T-cell (primary cell): ENCODE data around the gene MIOX. TPM values are rescaled to one million over a fixed set of nuclear protein-coding genes. Genes with fewer than 3 reads are reported as not detected.
A peak's percentile ranks its signal among the peaks of the same experiment; 100 is the strongest.

ENCODE experiments used
- ATAC-seq, 4 experiments: fragments of 200-7000 bp in 3 of 4; fragments of 150-1000 bp in 1 of 4; cut with Tn5 transposase; replicated peaks in 1 of 4; 1 replicate in 3 of 4; 2 replicates in 1 of 4; pipeline ENCODE4 v1.10.0; 2021; ENCODE audit warnings: moderate library complexity in 3 of 4, mild to moderate bottlenecking in 2 of 4, moderate number of reproducible peaks in 1 of 4
- CTCF ChIA-PET, 2 donors: fragments of 300-600 bp; sonication (Branson Sonifier 250); formaldehyde crosslinking; loops; one replicate each; lab custom pipeline; 2022; ENCODE audit warnings: antibody characterized with exemption in 2 of 2; lab: Charles Lee
- POLR2A ChIA-PET, 2 donors: fragments of 300-600 bp; sonication (Branson Sonifier 250); formaldehyde crosslinking; loops; one replicate each; lab custom pipeline; 2022; ENCODE audit warnings: antibody characterized with exemption in 2 of 2; lab: Charles Lee
- DNase-seq, 35 experiments: peaks; one replicate each; pipeline versions ENCODE4 v3.0.0 to v3.0.0-alpha.2; 2013 to 2023
- H3K27ac ChIP-seq: one replicate; pipeline ENCODE4 v1.5.1; 2013; ENCODE audit warnings: low read length
- H3K27me3 ChIP-seq, 2 experiments: replicated peaks in 1 of 2; 1 replicate in 1 of 2; 2 replicates in 1 of 2; pipeline versions ENCODE4 v1.6.1 to v1.7.0; 2013; ENCODE audit warnings: low read length in 1 of 2, mixed read lengths in 1 of 2; ENCODE audit not compliant: control insufficient read depth in 2 of 2, insufficient read depth in 2 of 2; ENCODE audit errors: extremely low read depth in 1 of 2
- H3K36me3 ChIP-seq, 2 donors: 1 replicate in 1 of 2; 2 replicates in 1 of 2; pipeline versions ENCODE4 v1.6.1 to v1.7.0; 2013; ENCODE audit warnings: low read length in 1 of 2; ENCODE audit not compliant: control insufficient read depth in 2 of 2, insufficient read depth in 1 of 2; ENCODE audit errors: extremely low read depth in 1 of 2
- H3K4me1 ChIP-seq, 2 experiments: 1 replicate in 1 of 2; 2 replicates in 1 of 2; pipeline versions ENCODE4 v1.6.1 to v1.7.0; 2013; ENCODE audit warnings: low read length in 2 of 2, mixed read lengths in 1 of 2; ENCODE audit not compliant: insufficient read depth in 2 of 2, control insufficient read depth in 1 of 2; ENCODE audit errors: extremely low read depth in 1 of 2
- H3K4me3 ChIP-seq, 2 donors: 1 replicate in 1 of 2; 2 replicates in 1 of 2; pipeline versions ENCODE4 v1.5.1 to v1.7.0; 2013; ENCODE audit warnings: mild to moderate bottlenecking in 2 of 2, low read length in 1 of 2, moderate library complexity in 1 of 2; ENCODE audit not compliant: control insufficient read depth in 1 of 2; ENCODE audit errors: extremely low read depth in 1 of 2
- H3K9me3 ChIP-seq: 2 replicates; pipeline ENCODE4 v1.7.0; 2013
- H3K27ac Mint-ChIP-seq, 2 donors: one replicate each; pipeline ENCODE4 v1.8.0; 2020 to 2021; ENCODE audit warnings: mild to moderate bottlenecking in 2 of 2, mixed read lengths in 2 of 2
- H3K27me3 Mint-ChIP-seq, 2 donors: one replicate each; pipeline ENCODE4 v1.8.0; 2021 to 2022; ENCODE audit warnings: mixed read lengths in 2 of 2
- H3K36me3 Mint-ChIP-seq: one replicate; pipeline ENCODE4 v1.8.0; 2021; ENCODE audit warnings: mixed read lengths
- H3K4me1 Mint-ChIP-seq, 3 donors: one replicate each; pipeline ENCODE4 v1.8.0; 2020 to 2022; ENCODE audit warnings: mixed read lengths in 3 of 3, mild to moderate bottlenecking in 1 of 3
- H3K4me3 Mint-ChIP-seq, 3 donors: one replicate each; pipeline ENCODE4 v1.8.0; 2020 to 2022; ENCODE audit warnings: mild to moderate bottlenecking in 3 of 3, mixed read lengths in 3 of 3, moderate library complexity in 3 of 3
- H3K9me3 Mint-ChIP-seq, 3 donors: one replicate each; pipeline ENCODE4 v1.8.0; 2020 to 2022; ENCODE audit warnings: mixed read lengths in 3 of 3
- WGBS: methylation state at CpG from one replicate; pipeline ENCODE4 v1.1.5; 2013; ENCODE audit warnings: missing lambda C conversion rate; ENCODE audit not compliant: insufficient coverage; 5-methylcytosine and 5-hydroxymethylcytosine counted together
- total RNA-seq, 35 experiments: library from RNA in 6 of 35; stranded (reverse) in 6 of 35; fragments of 120-200 nt in 1 of 35; gene quantifications; one replicate each; pipeline versions ENCODE4 v1.2.1 to v1.2.4 and lab custom pipeline; 2013 to 2026

Gene MIOX
- total RNA-seq, 5 donors from 2014 or later (not counting 1 experiment from before 2014, with no cell fraction given), result 0.36 to 0.70 (median 0.54) TPM; not detected in 1

- Mint-ChIP-seq H3K9me3 (no peaks in the 10 kb centered on the region), H3K4me1 (peaks cover 28 to 33% (median 29%) of the 10 kb centered on the region in 3 donors), H3K4me3 (peak within 1 kb of the TSS; percentile 83 to 87 (median 84)), H3K27ac (peak within 1 kb of the TSS; percentile 78 to 89), H3K27me3 (no peaks in the 10 kb centered on the region), H3K36me3 (peaks cover 3% of the 10 kb centered on the region)
- H3K4me3 ChIP-seq, result peak within 1 kb of the TSS; percentile 62 to 66
- H3K27me3 ChIP-seq, result peaks cover 0 to 2% of the 10 kb centered on the region in 2 experiments
- H3K27ac ChIP-seq, result peak within 1 kb of the TSS; percentile 93
- WGBS, result under 1% methylated on average over 74 of the region's 84 CpGs
- H3K36me3 ChIP-seq, result peaks cover 19 to 33% of the 10 kb centered on the region in 2 donors
- ATAC-seq, result peak; percentile 70 to 74 (median 74)
- H3K4me1 ChIP-seq, result peaks cover 6 to 49% of the 10 kb centered on the region in 2 experiments
- peak; percentile 93 to 99 (median 96) for DNase-seq
- POLR2A ChIA-PET, result interaction anchor here (0.6 to 1.8 kb wide), 8 partner anchors 14 to 93 kb away, joined by 3 to 21 read pairs (median 7); partner anchors contain the start of genes LMF2 (in 2 of the 2), NCAPH2 (in 2 of the 2) and SYCE3 (in 1 of the 2)
- no peaks in the 10 kb centered on the region for H3K9me3 ChIP-seq
- CTCF ChIA-PET, result interaction anchor here (0.6 to 2.4 kb wide), 29 partner anchors 9 to 563 kb away, joined by 3 to 70 read pairs (median 5); partner anchors contain the start of genes CHKB (in 1 of the 2), HDAC10 (in 1 of the 2), KLHDC7B (in 1 of the 2) and LMF2 (in 1 of the 2)
Observed at GRCh38 chr22:50525104-50525857, 38.6 kb downstream of the MIOX start, which contains the start of gene SCO2. Gene SCO2, minus strand, starts transcription at chr22:50525598. Its CDS starts 1,187 bp downstream, at chr22:50524411.

- Histone ChIP-seq H3K36me3 (peaks cover 17 to 32% of the 10 kb centered on the region in 2 donors), H3K9me3 (no peaks in the 10 kb centered on the region), H3K4me3 (peak overlapping the region; percentile 62 to 66), H3K27ac (peak overlapping the region; percentile 44), H3K27me3 (peaks cover 0 to 4% of the 10 kb centered on the region in 2 experiments), H3K4me1 (peaks cover 8 to 54% of the 10 kb centered on the region in 2 experiments)
- peak overlapping the region; percentile 83 to 87 (median 84) for H3K4me3 Mint-ChIP-seq
- H3K4me1 Mint-ChIP-seq, result peaks cover 28 to 33% (median 29%) of the 10 kb centered on the region in 3 donors
- ATAC-seq, result no peak
- ChIA-PET POLR2A (interaction anchor here (0.6 to 1.8 kb wide), 8 partner anchors 14 to 93 kb away, joined by 3 to 21 read pairs (median 7); partner anchors contain the start of genes LMF2 (in 2 of the 2), NCAPH2 (in 2 of the 2) and SYCE3 (in 1 of the 2)), CTCF (interaction anchor here (0.6 to 2.4 kb wide), 27 partner anchors 10 to 563 kb away, joined by 3 to 70 read pairs (median 5); partner anchors contain the start of genes CHKB (in 1 of the 2), HDAC10 (in 1 of the 2), KLHDC7B (in 1 of the 2) and LMF2 (in 1 of the 2))
- no peaks in the 10 kb centered on the region for H3K9me3 Mint-ChIP-seq
- under 1% methylated on average over 26 of the region's 33 CpGs for WGBS
- no peaks in the 10 kb centered on the region for H3K27me3 Mint-ChIP-seq
- no peak for DNase-seq
- peaks cover 3% of the 10 kb centered on the region for H3K36me3 Mint-ChIP-seq
- H3K27ac Mint-ChIP-seq, result peak overlapping the region; percentile 61 to 78
Observed at GRCh38 chr22:50525858-50526107, 39.1 kb downstream of the MIOX start.

GRCh38 chr22:50526108-50526833, 39.6 kb downstream of the MIOX start:
- H3K27me3 ChIP-seq, result peaks cover 0 to 4% of the 10 kb centered on the region in 2 experiments
- H3K27ac Mint-ChIP-seq, result peak overlapping the region; percentile 88 to 89
- H3K27ac ChIP-seq, result peak overlapping the region; percentile 93
- peaks cover 3% of the 10 kb centered on the region for H3K36me3 Mint-ChIP-seq
- DNase-seq, result peak; percentile 60 to 90 (median 73)
- H3K4me1 Mint-ChIP-seq, result peaks cover 28 to 35% (median 32%) of the 10 kb centered on the region in 3 donors
- ATAC-seq, result peak; percentile 44 to 61 (median 54)
- ChIA-PET POLR2A (interaction anchor here (0.5 to 1.8 kb wide), 7 partner anchors 12 to 56 kb away, joined by 3 to 21 read pairs (median 4); partner anchors contain the start of genes LMF2 (in 2 of the 2), NCAPH2 (in 2 of the 2) and SYCE3 (in 1 of the 2)), CTCF (interaction anchor here (0.6 to 2.4 kb wide), 21 partner anchors 9 to 282 kb away, joined by 3 to 70 read pairs (median 5); partner anchors contain the start of genes CHKB (in 1 of the 2), HDAC10 (in 1 of the 2), KLHDC7B (in 1 of the 2) and LMF2 (in 1 of the 2))
- H3K9me3 Mint-ChIP-seq, result no peaks in the 10 kb centered on the region
- peaks cover 9 to 59% of the 10 kb centered on the region in 2 experiments for H3K4me1 ChIP-seq
- peaks cover 15 to 29% of the 10 kb centered on the region in 2 donors for H3K36me3 ChIP-seq
- peak overlapping the region; percentile 62 to 66 for H3K4me3 ChIP-seq
- H3K27me3 Mint-ChIP-seq, result no peaks in the 10 kb centered on the region
- H3K4me3 Mint-ChIP-seq, result peak overlapping the region; percentile 65 to 87 (median 76)
- WGBS, result under 1% methylated on average over 73 of the region's 77 CpGs
- no peaks in the 10 kb centered on the region for H3K9me3 ChIP-seq

GRCh38 chr22:50526834-50527801, 40.5 kb downstream of the MIOX start:
- no peaks in the 10 kb centered on the region for H3K9me3 Mint-ChIP-seq
- H3K4me3 Mint-ChIP-seq, result peak overlapping the region; percentile 65 to 87 (median 76)
- WGBS, result 29% methylated on average over 21 of the region's 29 CpGs
- peaks cover 15 to 67% of the 10 kb centered on the region in 2 experiments for H3K4me1 ChIP-seq
- H3K4me3 ChIP-seq, result peak overlapping the region; percentile 42 to 66
- H3K9me3 ChIP-seq, result no peaks in the 10 kb centered on the region
- peak overlapping the region; percentile 93 for H3K27ac ChIP-seq
- H3K27ac Mint-ChIP-seq, result peak overlapping the region; percentile 88 to 89
- H3K36me3 ChIP-seq, result peaks cover 10 to 20% of the 10 kb centered on the region in 2 donors
- DNase-seq (peak in 7 of 35 experiments; percentile 31 to 46 (median 35)), ATAC-seq (no peak)
- POLR2A ChIA-PET, result interaction anchor here (0.5 to 0.6 kb wide), 3 partner anchors 11 to 283 kb away, joined by 3 to 6 read pairs (median 4); no protein-coding TSS in a partner anchor
- peaks cover 3% of the 10 kb centered on the region for H3K36me3 Mint-ChIP-seq
- no peaks in the 10 kb centered on the region for H3K27me3 Mint-ChIP-seq
- CTCF ChIA-PET, result interaction anchor here in 1 of 2 donors (1.7 kb wide), 1 partner anchor 18 kb away, joined by 15 read pairs; the partner anchor contains the start of gene KLHDC7B
- H3K4me1 Mint-ChIP-seq, result peaks cover 28 to 35% (median 32%) of the 10 kb centered on the region in 3 donors
- H3K27me3 ChIP-seq, result peaks cover 0 to 4% of the 10 kb centered on the region in 2 experiments
